SK-N-MC (cell line): ENCODE data around the gene TRAF3.

ENCODE experiments used
- EZH2 ChIP-seq: fragments of 200-600 bp; sonication (generic); IDR thresholded peaks from one replicate; pipeline ENCODE4 v1.6.1; 2017; ENCODE audit warnings: antibody characterized with exemption
- FOXP2 ChIP-seq: optimal IDR thresholded peaks from 2 replicates; pipeline ENCODE3; 2011; ENCODE audit warnings: mild to moderate bottlenecking, moderate library complexity; ENCODE audit not compliant: insufficient read depth; ENCODE audit errors: extremely low read length, control extremely low read depth
- POLR2AphosphoS5 ChIP-seq: IDR thresholded peaks from 2 replicates; pipeline ENCODE4 v1.6.1; 2012; ENCODE audit warnings: mild to moderate bottlenecking, low read depth, low read length, borderline replicate concordance

DNA sequence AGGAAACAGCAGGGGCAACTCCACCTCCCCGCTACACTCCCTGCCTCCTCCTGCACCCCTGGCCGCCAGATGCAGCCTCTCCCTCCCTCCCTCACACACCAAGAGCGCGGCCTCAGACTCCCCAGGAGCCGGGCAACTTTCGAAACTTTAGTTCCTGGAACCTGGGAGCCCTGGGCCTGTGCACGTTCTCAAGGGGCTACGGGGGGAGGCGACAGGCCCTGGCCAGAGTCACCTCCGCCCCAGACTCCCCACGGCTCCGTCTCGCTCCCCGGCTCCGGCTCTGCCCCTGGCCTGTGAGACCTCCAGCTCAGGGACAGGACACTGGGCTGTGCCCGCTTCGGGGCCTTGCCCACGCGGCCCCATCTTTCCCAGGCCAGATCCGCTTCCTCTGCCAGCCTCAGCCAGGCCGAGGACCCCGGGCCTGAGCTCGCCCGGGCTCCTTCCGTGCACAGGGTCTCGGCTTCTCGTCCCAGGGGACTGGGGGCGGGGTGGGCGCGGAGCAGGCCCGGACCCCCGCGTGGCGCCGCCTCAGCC is 150.7 kb downstream of the TRAF3 start:
- no peak for TF ChIP-seq POLR2AphosphoS5
- no peak for TF ChIP-seq EZH2
- TF ChIP-seq FOXP2, result no peak
